ENCODE data around the gene WDR49. TPM values are rescaled to one million over a fixed set of nuclear protein-coding genes. Genes with fewer than 3 reads are reported as not detected.
"Not testable (repeated sequence)": the region's sequence is repeated elsewhere in the genome, so short reads cannot be mapped to it uniquely, and the experiment has no call there.

Gene WDR49
- total RNA-seq, 1 donor from 2014 or later: 2.2 TPM

DNA sequence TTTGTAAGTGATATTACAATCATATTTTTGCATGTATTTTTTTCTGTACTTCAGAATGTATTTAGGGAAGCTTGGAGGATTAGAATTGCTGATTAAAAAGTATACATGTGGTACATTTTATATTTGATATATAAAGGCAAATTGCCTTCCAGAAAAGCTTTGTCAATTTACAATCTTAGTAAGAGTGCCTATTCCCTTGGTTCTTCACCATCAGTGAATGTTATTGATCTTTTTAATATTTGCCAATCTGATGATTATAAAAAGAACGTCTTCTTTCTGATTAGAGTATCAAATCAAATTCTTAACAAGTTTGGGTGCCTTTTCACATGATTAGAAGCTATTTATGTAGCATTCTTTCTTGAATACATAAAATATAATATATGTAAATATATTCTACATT lies 9.1 kb downstream of the WDR49 start:
- no peaks in the 10 kb centered on the region for H3K4me1 ChIP-seq
- intact Hi-C loops (cut with DNase I): no loop called here
- TF ChIP-seq, protein P1, sequence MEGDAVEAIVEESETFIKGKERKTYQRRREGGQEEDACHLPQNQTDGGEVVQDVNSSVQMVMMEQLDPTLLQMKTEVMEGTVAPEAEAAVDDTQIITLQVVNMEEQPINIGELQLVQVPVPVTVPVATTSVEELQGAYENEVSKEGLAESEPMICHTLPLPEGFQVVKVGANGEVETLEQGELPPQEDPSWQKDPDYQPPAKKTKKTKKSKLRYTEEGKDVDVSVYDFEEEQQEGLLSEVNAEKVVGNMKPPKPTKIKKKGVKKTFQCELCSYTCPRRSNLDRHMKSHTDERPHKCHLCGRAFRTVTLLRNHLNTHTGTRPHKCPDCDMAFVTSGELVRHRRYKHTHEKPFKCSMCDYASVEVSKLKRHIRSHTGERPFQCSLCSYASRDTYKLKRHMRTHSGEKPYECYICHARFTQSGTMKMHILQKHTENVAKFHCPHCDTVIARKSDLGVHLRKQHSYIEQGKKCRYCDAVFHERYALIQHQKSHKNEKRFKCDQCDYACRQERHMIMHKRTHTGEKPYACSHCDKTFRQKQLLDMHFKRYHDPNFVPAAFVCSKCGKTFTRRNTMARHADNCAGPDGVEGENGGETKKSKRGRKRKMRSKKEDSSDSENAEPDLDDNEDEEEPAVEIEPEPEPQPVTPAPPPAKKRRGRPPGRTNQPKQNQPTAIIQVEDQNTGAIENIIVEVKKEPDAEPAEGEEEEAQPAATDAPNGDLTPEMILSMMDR (IDR thresholded peaks at IDR 0.05): no peak
- TF ChIP-seq POLR2A (IDR thresholded peaks at IDR 0.05) (no peak), POLR2AphosphoS5 (IDR thresholded peaks at IDR 0.05; ENCODE audit: insufficient read depth in 1 of 2, low read depth in 1 of 2) (no peak)
- no peak overlapping the region for H3K27ac ChIP-seq
- no peak overlapping the region for H3K4me3 ChIP-seq
- no peaks in the 10 kb centered on the region for H3K9me3 ChIP-seq
- no peaks in the 10 kb centered on the region for H3K36me3 ChIP-seq
- H3K27me3 ChIP-seq: no peaks in the 10 kb centered on the region
- no peak for DNase-seq (ENCODE audit: extremely low spot score in 2 of 2)

DNA sequence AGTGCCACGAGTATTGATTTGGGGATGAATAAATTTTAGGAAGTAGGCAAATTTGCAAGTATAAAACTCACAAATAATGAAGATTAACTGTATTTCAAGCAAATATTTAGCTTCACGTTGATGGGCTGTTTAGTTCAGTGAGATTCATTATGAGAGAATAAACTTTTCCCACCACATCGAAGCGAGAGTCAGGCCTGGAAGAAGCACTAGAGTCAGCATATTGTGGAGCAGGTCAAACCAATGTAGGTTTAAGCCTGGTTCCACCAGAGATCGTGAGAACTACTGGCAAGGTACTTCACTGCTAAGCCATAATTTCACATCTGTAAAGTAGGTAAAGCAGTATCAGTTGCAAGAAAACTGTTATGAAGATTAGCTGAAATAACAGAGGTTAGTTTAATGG lies 22.3 kb downstream of the WDR49 start:
- TF ChIP-seq POLR2A (IDR thresholded peaks at IDR 0.05) (no peak), POLR2AphosphoS5 (IDR thresholded peaks at IDR 0.05; ENCODE audit: insufficient read depth in 1 of 2, low read depth in 1 of 2) (no peak)
- TF ChIP-seq, protein P1 (IDR thresholded peaks at IDR 0.05): no peak
- Histone ChIP-seq H3K9me3 (no peaks in the 10 kb centered on the region), H3K27me3 (no peaks in the 10 kb centered on the region), H3K36me3 (no peaks in the 10 kb centered on the region), H3K4me3 (no peak overlapping the region), H3K4me1 (no peaks in the 10 kb centered on the region), H3K27ac (no peak overlapping the region)
- intact Hi-C loops (cut with DNase I): no loop called here
- no peak for DNase-seq (ENCODE audit: extremely low spot score in 2 of 2)

GRCh38 chr3:167626490-167626889 lies 27.3 kb downstream of the WDR49 start:
- DNase-seq (ENCODE audit: extremely low spot score in 2 of 2): no peak
- TF ChIP-seq POLR2AphosphoS5 (IDR thresholded peaks at IDR 0.05; ENCODE audit: insufficient read depth in 1 of 2, low read depth in 1 of 2): no peak
- no peak for TF ChIP-seq POLR2A (IDR thresholded peaks at IDR 0.05)
- TF ChIP-seq, protein P1 (IDR thresholded peaks at IDR 0.05): no peak
- Histone ChIP-seq H3K36me3 (no peaks in the 10 kb centered on the region), H3K27ac (no peak overlapping the region), H3K27me3 (no peaks in the 10 kb centered on the region), H3K4me1 (no peaks in the 10 kb centered on the region), H3K9me3 (no peaks in the 10 kb centered on the region), H3K4me3 (no peak overlapping the region)
- intact Hi-C loops (cut with DNase I): no loop called here

GRCh38 chr3:167615030-167615429 lies 38.7 kb downstream of the WDR49 start:
- Histone ChIP-seq H3K4me3 (no peak overlapping the region), H3K9me3 (no peaks in the 10 kb centered on the region), H3K4me1 (no peaks in the 10 kb centered on the region), H3K27ac (no peak overlapping the region), H3K27me3 (no peaks in the 10 kb centered on the region), H3K36me3 (no peaks in the 10 kb centered on the region)
- TF ChIP-seq POLR2A (IDR thresholded peaks at IDR 0.05) (no peak), POLR2AphosphoS5 (IDR thresholded peaks at IDR 0.05; ENCODE audit: insufficient read depth in 1 of 2, low read depth in 1 of 2) (no peak)
- TF ChIP-seq, protein P1 (IDR thresholded peaks at IDR 0.05): no peak
- no peak for DNase-seq (ENCODE audit: extremely low spot score in 2 of 2)
- intact Hi-C loops (cut with DNase I): no loop called here

DNA sequence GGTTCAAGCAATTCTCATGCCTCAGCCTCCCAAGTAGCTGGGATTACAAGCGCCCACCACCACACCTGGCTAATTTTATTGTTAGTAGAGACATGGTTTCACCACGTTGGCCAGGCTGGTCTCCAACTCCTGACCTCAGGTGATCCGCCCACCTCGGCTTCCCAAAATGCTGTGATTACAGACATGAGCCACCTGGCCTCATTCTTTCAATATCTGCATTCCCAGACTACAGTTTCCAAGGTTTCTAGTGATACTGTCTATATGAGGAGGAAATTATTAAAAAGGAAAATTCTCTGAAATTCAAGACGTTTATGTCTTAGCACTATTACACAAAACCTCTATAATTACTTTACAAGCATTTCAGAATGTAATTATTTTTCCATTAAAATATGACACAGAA lies 39.5 kb downstream of the WDR49 start:
- H3K9me3 ChIP-seq; intact Hi-C loops (cut with DNase I); H3K27ac ChIP-seq; H3K36me3 ChIP-seq; H3K4me3 ChIP-seq; H3K27me3 ChIP-seq; DNase-seq (ENCODE audit: extremely low spot score in 2 of 2); H3K4me1 ChIP-seq: not testable (repeated sequence)

DNA sequence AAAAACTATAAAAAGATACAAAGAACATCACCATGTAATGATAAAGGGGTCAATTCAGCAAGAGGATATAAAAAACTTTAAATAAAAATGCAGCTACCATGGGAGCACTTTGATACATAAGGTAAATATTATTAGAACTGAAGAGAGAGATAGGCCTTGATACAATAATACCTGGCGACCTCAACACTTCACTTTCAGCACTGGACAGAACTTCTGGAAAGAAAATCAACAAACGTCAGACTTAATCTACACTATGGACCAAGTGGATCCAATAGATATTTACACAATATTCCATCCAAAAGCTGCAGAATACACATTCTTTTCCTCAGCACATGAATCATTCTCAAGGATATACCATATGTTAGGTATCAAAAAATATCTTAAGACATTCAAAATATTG lies 42.0 kb downstream of the WDR49 start:
- Histone ChIP-seq H3K4me3 (no peak overlapping the region), H3K36me3 (no peaks in the 10 kb centered on the region), H3K27me3 (no peaks in the 10 kb centered on the region), H3K27ac (no peak overlapping the region), H3K4me1 (no peaks in the 10 kb centered on the region), H3K9me3 (no peaks in the 10 kb centered on the region)
- intact Hi-C loops (cut with DNase I): no loop called here
- no peak for DNase-seq (ENCODE audit: extremely low spot score in 2 of 2)
- TF ChIP-seq, protein P1 (IDR thresholded peaks at IDR 0.05): no peak
- TF ChIP-seq POLR2AphosphoS5 (IDR thresholded peaks at IDR 0.05; ENCODE audit: insufficient read depth in 1 of 2, low read depth in 1 of 2) (no peak), POLR2A (IDR thresholded peaks at IDR 0.05) (no peak)

Measured in vagina (tissue), 2 donors.